ENCODE results near the gene AKAP8L. TPM values are rescaled to one million over a fixed set of nuclear protein-coding genes. Genes with fewer than 3 reads are reported as not detected.

AKAP8L gene
- total RNA-seq, 1 donor from 2014 or later: 75.3 TPM

- no peaks in the 10 kb centered on the region for H3K36me3 ChIP-seq (ENCODE audit: control insufficient read depth, insufficient read depth, low read length)
- no peak for DNase-seq (ENCODE audit: low read depth)
- peak within 1 kb of the TSS; percentile 43 for H3K4me3 ChIP-seq (ENCODE audit: low read depth, low read length)
- no peak for FAIRE-seq
- H3K27me3 ChIP-seq (ENCODE audit: control insufficient read depth, insufficient read depth, low read length): peaks cover 2% of the 10 kb centered on the region
- no peak for TF ChIP-seq CTCF (IDR thresholded peaks at IDR 0.05; ENCODE audit: insufficient read depth, low read length, severe bottlenecking)
Observed at GRCh38 chr19:15449620-15450527, 31.1 kb upstream of the AKAP8L start, which contains the start of gene WIZ. Gene WIZ (minus strand): TSS chr19:15449956. CDS start chr19:15448307, 1,649 bp downstream.

- no peaks in the 10 kb centered on the region for H3K36me3 ChIP-seq (ENCODE audit: control insufficient read depth, insufficient read depth, low read length)
- DNase-seq (ENCODE audit: low read depth) (no peak), FAIRE-seq (peak; percentile 75)
- H3K27me3 ChIP-seq (ENCODE audit: control insufficient read depth, insufficient read depth, low read length): no peaks in the 10 kb centered on the region
- H3K4me3 ChIP-seq (ENCODE audit: low read depth, low read length): peak overlapping the region; percentile 43
- no peak for TF ChIP-seq CTCF (IDR thresholded peaks at IDR 0.05; ENCODE audit: insufficient read depth, low read length, severe bottlenecking)
Observed at GRCh38 chr19:15448778-15449619, 30.2 kb upstream of the AKAP8L start.

GRCh38 chr19:15448044-15448777, 29.4 kb upstream of the AKAP8L start:
- FAIRE-seq (no peak), DNase-seq (ENCODE audit: low read depth) (no peak)
- TF ChIP-seq CTCF (IDR thresholded peaks at IDR 0.05; ENCODE audit: insufficient read depth, low read length, severe bottlenecking): no peak
- Histone ChIP-seq H3K27me3 (ENCODE audit: control insufficient read depth, insufficient read depth, low read length) (no peaks in the 10 kb centered on the region), H3K4me3 (ENCODE audit: low read depth, low read length) (no peak overlapping the region), H3K36me3 (ENCODE audit: control insufficient read depth, insufficient read depth, low read length) (no peaks in the 10 kb centered on the region)

GRCh38 chr19:15447057-15447456, 28.3 kb upstream of the AKAP8L start:
- Histone ChIP-seq H3K36me3 (ENCODE audit: control insufficient read depth, insufficient read depth, low read length) (no peaks in the 10 kb centered on the region), H3K27me3 (ENCODE audit: control insufficient read depth, insufficient read depth, low read length) (no peaks in the 10 kb centered on the region), H3K4me3 (ENCODE audit: low read depth, low read length) (no peak overlapping the region)
- FAIRE-seq (no peak), DNase-seq (ENCODE audit: low read depth) (no peak)
- no peak for TF ChIP-seq CTCF (IDR thresholded peaks at IDR 0.05; ENCODE audit: insufficient read depth, low read length, severe bottlenecking)

- no peaks in the 10 kb centered on the region for H3K27me3 ChIP-seq (ENCODE audit: control insufficient read depth, insufficient read depth, low read length)
- DNase-seq (ENCODE audit: low read depth): no peak
- no peak for TF ChIP-seq CTCF (IDR thresholded peaks at IDR 0.05; ENCODE audit: insufficient read depth, low read length, severe bottlenecking)
- no peak overlapping the region for H3K4me3 ChIP-seq (ENCODE audit: low read depth, low read length)
- FAIRE-seq: no peak
- no peaks in the 10 kb centered on the region for H3K36me3 ChIP-seq (ENCODE audit: control insufficient read depth, insufficient read depth, low read length)
Observed at GRCh38 chr19:15445807-15446376, 27.1 kb upstream of the AKAP8L start.
